ENCODE data around the gene NME5. TPM values are rescaled to one million over a fixed set of nuclear protein-coding genes. Genes with fewer than 3 reads are reported as not detected.

NME5 gene
- total and polyA plus RNA-seq, 2 of the 8 experiments (the other 6 are each of a cell fraction or from before 2014, with no cell fraction given), result 0.48 to 0.89 TPM

GRCh38 chr5:138083702-138084101 lies 55.5 kb downstream of the NME5 start, which contains the start of gene WNT8A (continued):
- no peak for TF ChIP-seq SRF (IDR thresholded peaks at IDR 0.05; ENCODE audit: low read depth, low read length)
- no peak for TF ChIP-seq FOSL1 (IDR thresholded peaks at IDR 0.05; ENCODE audit: insufficient read depth, low read depth, low read length)
- TF ChIP-seq GTF2F1 (IDR thresholded peaks at IDR 0.05; ENCODE audit: borderline replicate concordance, low read depth, low read length), result no peak
- TF ChIP-seq E2F6 (IDR thresholded peaks at IDR 0.05), result no peak
- TF ChIP-seq CTCF (IDR thresholded peaks at IDR 0.05; ENCODE audit: control extremely low read depth in 1 of 3, insufficient read depth in 1 of 3, low read depth in 1 of 3, low read length in 3 of 3), result no peak

Measured in H1 (cell line).